Measurements from ENCODE around the gene AKAP10.
"Not testable (repeated sequence)": the region's sequence is repeated elsewhere in the genome, so short reads cannot be mapped to it uniquely, and the experiment has no call there.

AKAP10 gene

GRCh38 chr17:19865021-19865420 lies 112.6 kb downstream of the AKAP10 start:
- DNase-seq: no peak

GRCh38 chr17:19860647-19861177 lies 116.9 kb downstream of the AKAP10 start:
- DNase-seq: not testable (repeated sequence)

- DNase-seq: no peak
Observed at GRCh38 chr17:19857640-19858039, 120.0 kb downstream of the AKAP10 start.
